Measurements from ENCODE around the gene CTNND2. TPM values are rescaled to one million over a fixed set of nuclear protein-coding genes. Genes with fewer than 3 reads are reported as not detected.

Gene CTNND2
- total RNA-seq, 1 experiment from 2014 or later = not detected

DNA sequence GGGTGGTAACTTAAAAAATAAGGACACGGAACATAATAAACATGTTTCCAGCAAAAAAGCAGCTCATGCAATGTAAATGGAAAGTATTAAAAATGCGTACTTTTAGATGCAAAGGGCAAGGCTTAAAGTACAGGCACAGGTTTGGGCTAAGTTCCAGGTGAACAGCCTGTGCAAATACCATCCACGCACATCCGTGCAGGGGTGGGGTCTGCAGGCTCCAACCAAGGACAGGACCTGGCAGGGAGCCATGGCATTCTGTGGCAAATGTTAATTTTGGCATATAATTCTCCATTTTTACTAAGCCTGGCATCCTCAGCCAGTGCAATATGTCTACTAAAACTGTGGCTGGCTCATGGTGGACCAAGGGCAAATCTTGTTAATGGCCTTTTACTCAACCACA lies 777.4 kb downstream of the CTNND2 start:
- H3K27ac Mint-ChIP-seq (ENCODE audit: low read depth, unreplicated experiment) = no peak overlapping the region
- POLR2A ChIA-PET = no interaction called here
- H3K4me3 Mint-ChIP-seq (ENCODE audit: unreplicated experiment) = no peak overlapping the region
- TF ChIP-seq, protein P1, sequence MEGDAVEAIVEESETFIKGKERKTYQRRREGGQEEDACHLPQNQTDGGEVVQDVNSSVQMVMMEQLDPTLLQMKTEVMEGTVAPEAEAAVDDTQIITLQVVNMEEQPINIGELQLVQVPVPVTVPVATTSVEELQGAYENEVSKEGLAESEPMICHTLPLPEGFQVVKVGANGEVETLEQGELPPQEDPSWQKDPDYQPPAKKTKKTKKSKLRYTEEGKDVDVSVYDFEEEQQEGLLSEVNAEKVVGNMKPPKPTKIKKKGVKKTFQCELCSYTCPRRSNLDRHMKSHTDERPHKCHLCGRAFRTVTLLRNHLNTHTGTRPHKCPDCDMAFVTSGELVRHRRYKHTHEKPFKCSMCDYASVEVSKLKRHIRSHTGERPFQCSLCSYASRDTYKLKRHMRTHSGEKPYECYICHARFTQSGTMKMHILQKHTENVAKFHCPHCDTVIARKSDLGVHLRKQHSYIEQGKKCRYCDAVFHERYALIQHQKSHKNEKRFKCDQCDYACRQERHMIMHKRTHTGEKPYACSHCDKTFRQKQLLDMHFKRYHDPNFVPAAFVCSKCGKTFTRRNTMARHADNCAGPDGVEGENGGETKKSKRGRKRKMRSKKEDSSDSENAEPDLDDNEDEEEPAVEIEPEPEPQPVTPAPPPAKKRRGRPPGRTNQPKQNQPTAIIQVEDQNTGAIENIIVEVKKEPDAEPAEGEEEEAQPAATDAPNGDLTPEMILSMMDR (IDR thresholded peaks at IDR 0.05; ENCODE audit: unreplicated experiment) = no peak
- H3K9me3 Mint-ChIP-seq (ENCODE audit: unreplicated experiment) = no peaks in the 10 kb centered on the region
- BruUV-seq (replicated peaks) = no TSS peak
- H3K36me3 Mint-ChIP-seq (ENCODE audit: insufficient read depth, unreplicated experiment) = no peaks in the 10 kb centered on the region
- CTCF ChIA-PET = no interaction called here
- intact Hi-C loops (cut with micrococcal nuclease) = no loop called here
- H3K4me1 Mint-ChIP-seq (ENCODE audit: insufficient read depth, unreplicated experiment) = no peaks in the 10 kb centered on the region
- DNase-seq (ENCODE audit: unreplicated experiment) = no peak
- H3K27me3 Mint-ChIP-seq (ENCODE audit: insufficient read depth, unreplicated experiment) = peaks cover 24% of the 10 kb centered on the region

GRCh38 chr5:11121885-11122284 lies 782.4 kb downstream of the CTNND2 start:
- H3K9me3 Mint-ChIP-seq (ENCODE audit: unreplicated experiment) = no peaks in the 10 kb centered on the region
- DNase-seq (ENCODE audit: unreplicated experiment) = no peak
- H3K4me1 Mint-ChIP-seq (ENCODE audit: insufficient read depth, unreplicated experiment) = no peaks in the 10 kb centered on the region

GRCh38 chr5:11110128-11110527 lies 794.1 kb downstream of the CTNND2 start:
- POLR2A ChIA-PET = interaction anchor here (0.6 to 0.7 kb wide), 2 partner anchors 239 to 349 kb away, joined by 3 to 5 read pairs; partner anchors contain the start of gene DAP
- Mint-ChIP-seq H3K27ac (ENCODE audit: low read depth, unreplicated experiment) (no peak overlapping the region), H3K4me1 (ENCODE audit: insufficient read depth, unreplicated experiment) (no peaks in the 10 kb centered on the region), H3K9me3 (ENCODE audit: unreplicated experiment) (no peaks in the 10 kb centered on the region), H3K4me3 (ENCODE audit: unreplicated experiment) (no peak overlapping the region), H3K36me3 (ENCODE audit: insufficient read depth, unreplicated experiment) (no peaks in the 10 kb centered on the region), H3K27me3 (ENCODE audit: insufficient read depth, unreplicated experiment) (peaks cover 31% of the 10 kb centered on the region)
- no TSS peak for BruUV-seq (replicated peaks)
- intact Hi-C loops (cut with micrococcal nuclease) = loop anchor here (2.0 kb wide), 1 partner anchor 657 kb away; no protein-coding TSS in a partner anchor
- CTCF ChIA-PET = interaction anchor here (0.6 to 0.9 kb wide), 4 partner anchors 22 to 666 kb away, joined by 3 read pairs; no protein-coding TSS in a partner anchor
- DNase-seq (ENCODE audit: unreplicated experiment) = no peak
- TF ChIP-seq, protein P1 (IDR thresholded peaks at IDR 0.05; ENCODE audit: unreplicated experiment) = no peak

More at GRCh38 chr5:11121885-11122284, 782.4 kb downstream of the CTNND2 start:
- H3K27me3 Mint-ChIP-seq (ENCODE audit: insufficient read depth, unreplicated experiment) = peaks cover 35% of the 10 kb centered on the region
- intact Hi-C loops (cut with micrococcal nuclease) = no loop called here
- H3K36me3 Mint-ChIP-seq (ENCODE audit: insufficient read depth, unreplicated experiment) = no peaks in the 10 kb centered on the region
- no peak overlapping the region for H3K4me3 Mint-ChIP-seq (ENCODE audit: unreplicated experiment)
- ChIA-PET POLR2A (no interaction called here), CTCF (interaction anchor here (0.5 kb wide), 1 partner anchor 290 kb away, joined by 3 read pairs; no protein-coding TSS in a partner anchor)
- TF ChIP-seq, protein P1 (IDR thresholded peaks at IDR 0.05; ENCODE audit: unreplicated experiment) = no peak
- no TSS peak for BruUV-seq (replicated peaks)
- no peak overlapping the region for H3K27ac Mint-ChIP-seq (ENCODE audit: low read depth, unreplicated experiment)

GRCh38 chr5:11105696-11106095 lies 798.5 kb downstream of the CTNND2 start:
- H3K27me3 Mint-ChIP-seq (ENCODE audit: insufficient read depth, unreplicated experiment) = peaks cover 55% of the 10 kb centered on the region
- H3K36me3 Mint-ChIP-seq (ENCODE audit: insufficient read depth, unreplicated experiment) = no peaks in the 10 kb centered on the region
- H3K4me1 Mint-ChIP-seq (ENCODE audit: insufficient read depth, unreplicated experiment) = no peaks in the 10 kb centered on the region
- no peak overlapping the region for H3K27ac Mint-ChIP-seq (ENCODE audit: low read depth, unreplicated experiment)
- intact Hi-C loops (cut with micrococcal nuclease) = no loop called here
- POLR2A ChIA-PET = interaction anchor here (0.7 kb wide), 1 partner anchor 1294 kb away, joined by 3 read pairs; no protein-coding TSS in a partner anchor
- H3K9me3 Mint-ChIP-seq (ENCODE audit: unreplicated experiment) = no peaks in the 10 kb centered on the region
- DNase-seq (ENCODE audit: unreplicated experiment) = no peak
- H3K4me3 Mint-ChIP-seq (ENCODE audit: unreplicated experiment) = no peak overlapping the region
- CTCF ChIA-PET = interaction anchor here (0.8 kb wide), 1 partner anchor 44 kb away, joined by 3 read pairs; no protein-coding TSS in a partner anchor
- TF ChIP-seq, protein P1 (IDR thresholded peaks at IDR 0.05; ENCODE audit: unreplicated experiment) = no peak
- BruUV-seq (replicated peaks) = no TSS peak

Data from MCF 10A (cell line).